UCSD-AML1 (cell line): ENCODE data around the gene STIP1.

ENCODE experiments used
- DNase-seq: peaks from one replicate; lab custom pipeline; 2025; ENCODE audit not compliant: unreplicated experiment; lab: John Stamatoyannopoulos, UW

Gene STIP1

GRCh38 chr11:64196626-64197025 is 10.7 kb downstream of the STIP1 start:
- DNase-seq: no peak

- no peak for DNase-seq
These were observed 12.5 kb downstream of the STIP1 start for GRCh38 chr11:64198511-64198910.

GRCh38 chr11:64201543-64201942 is 15.6 kb downstream of the STIP1 start:
- DNase-seq: no peak

- DNase-seq: no peak
These were observed 17.0 kb downstream of the STIP1 start for GRCh38 chr11:64202992-64203391.

- DNase-seq: no peak
These were observed 17.6 kb downstream of the STIP1 start for GRCh38 chr11:64203421-64204079.

GRCh38 chr11:64204080-64204440 is 18.1 kb downstream of the STIP1 start:
- no peak for DNase-seq

- peak; percentile 80 for DNase-seq
These were observed 18.6 kb downstream of the STIP1 start for GRCh38 chr11:64204464-64204989.

GRCh38 chr11:64206457-64207255 is 20.7 kb downstream of the STIP1 start, which contains the start of gene FERMT3:
FERMT3 (plus strand) TSS chr11:64206721; CDS start chr11:64207365, 644 bp downstream.
- DNase-seq: peak; percentile 94

- DNase-seq: peak; percentile 85
These were observed 21.5 kb downstream of the STIP1 start for GRCh38 chr11:64207256-64208085.

- no peak for DNase-seq
These were observed 22.3 kb downstream of the STIP1 start for GRCh38 chr11:64208086-64208795.

GRCh38 chr11:64208796-64209562 is 23.0 kb downstream of the STIP1 start:
- DNase-seq: no peak

- no peak for DNase-seq
These were observed 23.5 kb downstream of the STIP1 start for GRCh38 chr11:64209563-64209843.

GRCh38 chr11:64210301-64211020 is 24.5 kb downstream of the STIP1 start:
- DNase-seq: no peak

GRCh38 chr11:64211181-64211872 is 25.4 kb downstream of the STIP1 start:
- DNase-seq: no peak

- no peak for DNase-seq
These were observed 30.9 kb downstream of the STIP1 start for GRCh38 chr11:64216879-64217278.

- no peak for DNase-seq
These were observed 32.8 kb downstream of the STIP1 start for GRCh38 chr11:64218628-64219353.

GRCh38 chr11:64219354-64219684 is 33.3 kb downstream of the STIP1 start:
- no peak for DNase-seq

- DNase-seq: no peak
These were observed 33.8 kb downstream of the STIP1 start for GRCh38 chr11:64219755-64220154.
